Measurements from ENCODE around the gene RAB39B. TPM values are rescaled to one million over a fixed set of nuclear protein-coding genes. Genes with fewer than 3 reads are reported as not detected.

RAB39B gene
- total and polyA plus RNA-seq, 10 of the 15 experiments (the other 5 are each of a cell fraction or from before 2014, with no cell fraction given) = 1.6 to 8.6 (median 6.7) TPM

DNA sequence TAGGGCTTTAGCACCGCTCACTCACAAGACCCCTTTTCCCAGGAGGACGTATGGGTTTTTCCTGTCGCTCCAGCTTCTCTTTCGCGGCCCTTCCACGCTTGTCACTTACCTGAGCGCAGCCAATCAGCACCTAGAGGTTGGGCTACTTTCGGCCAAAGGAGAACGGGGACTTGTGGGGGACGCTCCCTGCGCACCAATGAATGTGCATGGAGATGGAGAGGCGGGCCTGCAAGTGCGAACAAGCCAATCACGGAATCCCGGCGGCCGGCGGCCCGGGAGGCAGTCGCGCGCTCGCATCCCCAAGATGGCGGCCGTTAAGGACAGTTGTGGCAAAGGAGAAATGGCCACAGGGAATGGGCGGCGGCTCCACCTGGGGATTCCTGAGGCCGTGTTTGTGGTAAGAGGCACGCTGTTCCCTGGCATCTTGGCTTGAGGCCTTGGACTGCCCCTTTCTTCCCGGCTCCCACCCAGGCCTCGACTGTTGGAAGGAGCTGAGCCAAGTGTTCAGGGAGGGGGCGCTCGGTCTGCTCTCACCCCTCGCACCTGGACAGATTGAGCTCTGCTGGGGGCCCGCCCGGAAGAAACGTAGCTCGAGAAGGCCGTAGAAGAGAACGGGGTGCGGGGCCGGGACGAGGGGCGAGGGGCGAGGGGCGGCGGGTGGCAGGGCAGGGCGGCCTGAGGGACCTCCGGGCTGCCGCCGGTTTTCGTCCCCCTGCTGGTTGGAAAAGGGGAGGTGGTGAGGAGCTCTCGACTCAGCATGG is 47.9 kb downstream of the RAB39B start, which contains the start of gene VBP1 (continued):
- TF ChIP-seq TCF3 (IDR thresholded peaks at IDR 0.05; ENCODE audit: borderline replicate concordance, insufficient read depth, low read depth, low read length) = 0 out of 2 replicates have a peak, but pooled peaks have one; percentile 15
- no peak for TF ChIP-seq TCF7 (IDR thresholded peaks at IDR 0.05; ENCODE audit: borderline replicate concordance)
- no peak for TF ChIP-seq SUPT20H (IDR thresholded peaks at IDR 0.05; ENCODE audit: borderline replicate concordance, control insufficient read depth, low read depth, low read length)
- no peak for TF ChIP-seq RB1 (IDR thresholded peaks at IDR 0.05; ENCODE audit: borderline replicate concordance)
- no peak for TF ChIP-seq BCL11A (IDR thresholded peaks at IDR 0.05; ENCODE audit: low read depth, low read length)
- TF ChIP-seq, protein P1, sequence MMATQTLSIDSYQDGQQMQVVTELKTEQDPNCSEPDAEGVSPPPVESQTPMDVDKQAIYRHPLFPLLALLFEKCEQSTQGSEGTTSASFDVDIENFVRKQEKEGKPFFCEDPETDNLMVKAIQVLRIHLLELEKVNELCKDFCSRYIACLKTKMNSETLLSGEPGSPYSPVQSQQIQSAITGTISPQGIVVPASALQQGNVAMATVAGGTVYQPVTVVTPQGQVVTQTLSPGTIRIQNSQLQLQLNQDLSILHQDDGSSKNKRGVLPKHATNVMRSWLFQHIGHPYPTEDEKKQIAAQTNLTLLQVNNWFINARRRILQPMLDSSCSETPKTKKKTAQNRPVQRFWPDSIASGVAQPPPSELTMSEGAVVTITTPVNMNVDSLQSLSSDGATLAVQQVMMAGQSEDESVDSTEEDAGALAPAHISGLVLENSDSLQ (IDR thresholded peaks at IDR 0.05) = peak; percentile 97
- no peak for TF ChIP-seq EZH2 (IDR thresholded peaks at IDR 0.05; ENCODE audit: borderline replicate concordance, control insufficient read depth, low read depth, low read length)
- no peak for TF ChIP-seq HDAC6 (IDR thresholded peaks at IDR 0.05; ENCODE audit: unreplicated experiment)
- TF ChIP-seq, protein P2, sequence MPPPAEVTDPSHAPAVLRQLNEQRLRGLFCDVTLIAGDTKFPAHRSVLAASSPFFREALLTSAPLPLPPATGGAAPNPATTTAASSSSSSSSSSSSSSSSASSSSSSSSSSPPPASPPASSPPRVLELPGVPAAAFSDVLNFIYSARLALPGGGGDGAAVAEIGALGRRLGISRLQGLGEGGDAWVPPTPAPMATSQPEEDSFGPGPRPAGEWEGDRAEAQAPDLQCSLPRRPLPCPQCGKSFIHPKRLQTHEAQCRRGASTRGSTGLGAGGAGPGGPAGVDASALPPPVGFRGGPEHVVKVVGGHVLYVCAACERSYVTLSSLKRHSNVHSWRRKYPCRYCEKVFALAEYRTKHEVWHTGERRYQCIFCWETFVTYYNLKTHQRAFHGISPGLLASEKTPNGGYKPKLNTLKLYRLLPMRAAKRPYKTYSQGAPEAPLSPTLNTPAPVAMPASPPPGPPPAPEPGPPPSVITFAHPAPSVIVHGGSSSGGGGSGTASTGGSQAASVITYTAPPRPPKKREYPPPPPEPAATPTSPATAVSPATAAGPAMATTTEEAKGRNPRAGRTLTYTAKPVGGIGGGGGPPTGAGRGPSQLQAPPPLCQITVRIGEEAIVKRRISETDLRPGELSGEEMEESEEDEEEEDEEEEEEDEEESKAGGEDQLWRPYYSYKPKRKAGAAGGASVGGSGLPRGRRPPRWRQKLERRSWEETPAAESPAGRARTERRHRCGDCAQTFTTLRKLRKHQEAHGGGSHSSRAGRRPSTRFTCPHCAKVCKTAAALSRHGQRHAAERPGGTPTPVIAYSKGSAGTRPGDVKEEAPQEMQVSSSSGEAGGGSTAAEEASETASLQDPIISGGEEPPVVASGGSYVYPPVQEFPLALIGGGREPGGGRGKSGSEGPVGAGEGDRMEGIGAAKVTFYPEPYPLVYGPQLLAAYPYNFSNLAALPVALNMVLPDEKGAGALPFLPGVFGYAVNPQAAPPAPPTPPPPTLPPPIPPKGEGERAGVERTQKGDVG (CRISPR knock-in tag; IDR thresholded peaks at IDR 0.05) = no peak
- no peak for TF ChIP-seq EGR1 (IDR thresholded peaks at IDR 0.05; ENCODE audit: borderline replicate concordance in 1 of 2, low read depth in 2 of 2, low read length in 2 of 2)
- TF ChIP-seq, protein P3, sequence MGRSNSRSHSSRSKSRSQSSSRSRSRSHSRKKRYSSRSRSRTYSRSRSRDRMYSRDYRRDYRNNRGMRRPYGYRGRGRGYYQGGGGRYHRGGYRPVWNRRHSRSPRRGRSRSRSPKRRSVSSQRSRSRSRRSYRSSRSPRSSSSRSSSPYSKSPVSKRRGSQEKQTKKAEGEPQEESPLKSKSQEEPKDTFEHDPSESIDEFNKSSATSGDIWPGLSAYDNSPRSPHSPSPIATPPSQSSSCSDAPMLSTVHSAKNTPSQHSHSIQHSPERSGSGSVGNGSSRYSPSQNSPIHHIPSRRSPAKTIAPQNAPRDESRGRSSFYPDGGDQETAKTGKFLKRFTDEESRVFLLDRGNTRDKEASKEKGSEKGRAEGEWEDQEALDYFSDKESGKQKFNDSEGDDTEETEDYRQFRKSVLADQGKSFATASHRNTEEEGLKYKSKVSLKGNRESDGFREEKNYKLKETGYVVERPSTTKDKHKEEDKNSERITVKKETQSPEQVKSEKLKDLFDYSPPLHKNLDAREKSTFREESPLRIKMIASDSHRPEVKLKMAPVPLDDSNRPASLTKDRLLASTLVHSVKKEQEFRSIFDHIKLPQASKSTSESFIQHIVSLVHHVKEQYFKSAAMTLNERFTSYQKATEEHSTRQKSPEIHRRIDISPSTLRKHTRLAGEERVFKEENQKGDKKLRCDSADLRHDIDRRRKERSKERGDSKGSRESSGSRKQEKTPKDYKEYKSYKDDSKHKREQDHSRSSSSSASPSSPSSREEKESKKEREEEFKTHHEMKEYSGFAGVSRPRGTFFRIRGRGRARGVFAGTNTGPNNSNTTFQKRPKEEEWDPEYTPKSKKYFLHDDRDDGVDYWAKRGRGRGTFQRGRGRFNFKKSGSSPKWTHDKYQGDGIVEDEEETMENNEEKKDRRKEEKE (IDR thresholded peaks at IDR 0.05) = no peak
- TF ChIP-seq, protein P4, sequence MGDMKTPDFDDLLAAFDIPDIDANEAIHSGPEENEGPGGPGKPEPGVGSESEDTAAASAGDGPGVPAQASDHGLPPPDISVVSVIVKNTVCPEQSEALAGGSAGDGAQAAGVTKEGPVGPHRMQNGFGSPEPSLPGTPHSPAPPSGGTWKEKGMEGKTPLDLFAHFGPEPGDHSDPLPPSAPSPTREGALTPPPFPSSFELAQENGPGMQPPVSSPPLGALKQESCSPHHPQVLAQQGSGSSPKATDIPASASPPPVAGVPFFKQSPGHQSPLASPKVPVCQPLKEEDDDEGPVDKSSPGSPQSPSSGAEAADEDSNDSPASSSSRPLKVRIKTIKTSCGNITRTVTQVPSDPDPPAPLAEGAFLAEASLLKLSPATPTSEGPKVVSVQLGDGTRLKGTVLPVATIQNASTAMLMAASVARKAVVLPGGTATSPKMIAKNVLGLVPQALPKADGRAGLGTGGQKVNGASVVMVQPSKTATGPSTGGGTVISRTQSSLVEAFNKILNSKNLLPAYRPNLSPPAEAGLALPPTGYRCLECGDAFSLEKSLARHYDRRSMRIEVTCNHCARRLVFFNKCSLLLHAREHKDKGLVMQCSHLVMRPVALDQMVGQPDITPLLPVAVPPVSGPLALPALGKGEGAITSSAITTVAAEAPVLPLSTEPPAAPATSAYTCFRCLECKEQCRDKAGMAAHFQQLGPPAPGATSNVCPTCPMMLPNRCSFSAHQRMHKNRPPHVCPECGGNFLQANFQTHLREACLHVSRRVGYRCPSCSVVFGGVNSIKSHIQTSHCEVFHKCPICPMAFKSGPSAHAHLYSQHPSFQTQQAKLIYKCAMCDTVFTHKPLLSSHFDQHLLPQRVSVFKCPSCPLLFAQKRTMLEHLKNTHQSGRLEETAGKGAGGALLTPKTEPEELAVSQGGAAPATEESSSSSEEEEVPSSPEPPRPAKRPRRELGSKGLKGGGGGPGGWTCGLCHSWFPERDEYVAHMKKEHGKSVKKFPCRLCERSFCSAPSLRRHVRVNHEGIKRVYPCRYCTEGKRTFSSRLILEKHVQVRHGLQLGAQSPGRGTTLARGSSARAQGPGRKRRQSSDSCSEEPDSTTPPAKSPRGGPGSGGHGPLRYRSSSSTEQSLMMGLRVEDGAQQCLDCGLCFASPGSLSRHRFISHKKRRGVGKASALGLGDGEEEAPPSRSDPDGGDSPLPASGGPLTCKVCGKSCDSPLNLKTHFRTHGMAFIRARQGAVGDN (IDR thresholded peaks at IDR 0.05) = no peak
- TF ChIP-seq NBN (IDR thresholded peaks at IDR 0.05) = no peak
- no peak for TF ChIP-seq PAX8 (IDR thresholded peaks at IDR 0.05)
- TF ChIP-seq SRF (IDR thresholded peaks at IDR 0.05; ENCODE audit: low read depth in 2 of 2, low read length in 2 of 2) = no peak
- 0 out of 2 replicates have a peak, but pooled peaks have one; percentile 35 for TF ChIP-seq DPF2 (IDR thresholded peaks at IDR 0.05)
- TF ChIP-seq SMC3 (IDR thresholded peaks at IDR 0.05; ENCODE audit: borderline replicate concordance, low read length) = no peak

Data from GM12878 (cell line).